ENCODE results near the gene FER. TPM values are rescaled to one million over a fixed set of nuclear protein-coding genes. Genes with fewer than 3 reads are reported as not detected.
A peak's percentile ranks its signal among the peaks of the same experiment; 100 is the strongest.

Gene FER
- polyA plus RNA-seq, 3 donors = 2.4 to 14.7 (median 6.2) TPM

DNA sequence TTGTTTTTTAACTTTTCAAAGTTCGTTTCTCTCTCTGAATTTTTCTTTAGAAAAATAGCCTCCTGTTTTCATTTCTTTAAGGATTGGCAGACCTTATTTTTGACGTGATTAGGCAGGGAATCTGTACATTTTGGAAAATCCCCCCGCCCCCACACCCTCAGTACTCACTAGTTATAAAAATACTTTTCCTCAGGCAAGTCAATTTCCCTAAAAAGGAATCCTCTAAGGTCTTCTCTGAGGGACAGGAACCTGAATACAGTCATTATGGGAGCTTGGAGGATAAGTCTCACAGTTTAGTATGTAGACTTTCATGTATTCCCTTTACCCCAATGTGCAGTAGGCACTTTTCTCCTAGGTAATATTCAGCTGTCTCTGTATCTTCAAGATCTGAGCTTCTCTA, 3.9 kb upstream of the FER start:
- TF ChIP-seq, protein P1, sequence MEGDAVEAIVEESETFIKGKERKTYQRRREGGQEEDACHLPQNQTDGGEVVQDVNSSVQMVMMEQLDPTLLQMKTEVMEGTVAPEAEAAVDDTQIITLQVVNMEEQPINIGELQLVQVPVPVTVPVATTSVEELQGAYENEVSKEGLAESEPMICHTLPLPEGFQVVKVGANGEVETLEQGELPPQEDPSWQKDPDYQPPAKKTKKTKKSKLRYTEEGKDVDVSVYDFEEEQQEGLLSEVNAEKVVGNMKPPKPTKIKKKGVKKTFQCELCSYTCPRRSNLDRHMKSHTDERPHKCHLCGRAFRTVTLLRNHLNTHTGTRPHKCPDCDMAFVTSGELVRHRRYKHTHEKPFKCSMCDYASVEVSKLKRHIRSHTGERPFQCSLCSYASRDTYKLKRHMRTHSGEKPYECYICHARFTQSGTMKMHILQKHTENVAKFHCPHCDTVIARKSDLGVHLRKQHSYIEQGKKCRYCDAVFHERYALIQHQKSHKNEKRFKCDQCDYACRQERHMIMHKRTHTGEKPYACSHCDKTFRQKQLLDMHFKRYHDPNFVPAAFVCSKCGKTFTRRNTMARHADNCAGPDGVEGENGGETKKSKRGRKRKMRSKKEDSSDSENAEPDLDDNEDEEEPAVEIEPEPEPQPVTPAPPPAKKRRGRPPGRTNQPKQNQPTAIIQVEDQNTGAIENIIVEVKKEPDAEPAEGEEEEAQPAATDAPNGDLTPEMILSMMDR (IDR thresholded peaks at IDR 0.05) = no peak
- Histone ChIP-seq H3K4me3 (replicated peaks in 1 of 3; ENCODE audit: low read depth in 2 of 3, low read length in 3 of 3) (no peak overlapping the region), H3K4me2 (replicated peaks; ENCODE audit: extremely low read depth, low read length, poor library complexity, severe bottlenecking) (no peak overlapping the region), H4K20me1 (ENCODE audit: insufficient read depth, low read length) (no peaks in the 10 kb centered on the region), H3K36me3 (replicated peaks in 1 of 2; ENCODE audit: control insufficient read depth in 1 of 2, insufficient read depth in 2 of 2, low read length in 2 of 2) (no peaks in the 10 kb centered on the region), H3K27me3 (ENCODE audit: control insufficient read depth in 2 of 2, insufficient read depth in 2 of 2, low read length in 2 of 2) (no peaks in the 10 kb centered on the region), H3K9me3 (replicated peaks in 1 of 2; ENCODE audit: control insufficient read depth in 1 of 2, insufficient read depth in 1 of 2, low read length in 2 of 2) (no peaks in the 10 kb centered on the region), H3K4me1 (ENCODE audit: control insufficient read depth in 1 of 2, insufficient read depth in 2 of 2, low read length in 2 of 2) (peaks cover 8 to 11% of the 10 kb centered on the region in 2 donors), H3K9ac (ENCODE audit: insufficient read depth, low read length, poor library complexity, severe bottlenecking) (no peak overlapping the region), H3K79me2 (ENCODE audit: insufficient read depth, low read length) (no peaks in the 10 kb centered on the region), H2AFZ (ENCODE audit: insufficient read depth, low read depth, low read length, poor library complexity, severe bottlenecking) (no peak overlapping the region), H3K27ac (ENCODE audit: low read depth in 1 of 2, low read length in 2 of 2) (no peak overlapping the region)
- intact Hi-C loops (cut with micrococcal nuclease) = loop anchor here in 1 of 2 donors (10.0 kb wide), 1 partner anchor 671 kb away; no protein-coding TSS in a partner anchor
- DNase-seq = no peak
- WGBS (ENCODE audit: insufficient coverage) = 100% methylated on average over 1 of the region's 3 CpGs
- H3K4me3 Mint-ChIP-seq = no peak overlapping the region
- no peaks in the 10 kb centered on the region for H3K9me3 Mint-ChIP-seq
- no peaks in the 10 kb centered on the region for H3K36me3 Mint-ChIP-seq
- no peak overlapping the region for H3K27ac Mint-ChIP-seq
- H3K4me1 Mint-ChIP-seq = peaks cover 13% of the 10 kb centered on the region
- peaks cover 1 to 2% (median 2%) of the 10 kb centered on the region in 3 donors for H3K27me3 Mint-ChIP-seq (ENCODE audit: low read depth in 3 of 3)

DNA sequence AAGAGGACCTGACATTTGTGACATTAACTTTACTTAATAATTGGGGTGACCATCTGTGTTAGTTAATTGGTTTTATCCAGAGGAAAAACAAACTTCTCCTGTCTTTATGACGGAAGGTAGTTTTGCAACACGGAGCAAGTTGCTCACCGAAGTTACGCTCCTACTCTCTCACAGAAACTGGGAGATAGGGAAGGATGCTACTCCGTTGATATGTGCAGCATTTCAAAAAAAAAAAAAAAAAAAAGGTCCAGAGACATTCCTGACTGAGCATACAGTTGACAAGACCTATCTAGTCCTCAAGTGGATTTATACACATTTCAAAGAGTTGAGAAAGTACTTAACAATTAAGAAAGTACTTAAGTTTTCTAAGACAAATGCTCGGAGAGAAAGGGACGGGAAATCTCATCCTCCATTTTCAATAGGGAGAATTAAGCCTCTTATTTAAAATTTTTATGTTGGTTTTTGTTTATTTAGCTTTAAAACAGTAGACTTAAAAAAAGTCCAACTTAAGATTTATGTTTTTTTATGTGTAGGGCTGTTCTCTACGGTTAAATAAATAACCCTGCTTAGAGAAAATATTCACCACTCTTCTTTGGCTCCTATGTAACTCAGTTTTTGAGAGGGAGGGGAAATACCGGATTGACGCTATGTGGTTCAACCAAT, 455 bp upstream of the FER start:
- Mint-ChIP-seq H3K4me1 (peaks cover 30% of the 10 kb centered on the region), H3K36me3 (no peaks in the 10 kb centered on the region), H3K27me3 (ENCODE audit: low read depth in 3 of 3) (peaks cover 3 to 6% (median 4%) of the 10 kb centered on the region in 3 donors), H3K27ac (peak overlapping the region in 4 of 7 donors; percentile 92 to 95 (median 93)), H3K4me3 (peak overlapping the region; percentile 98), H3K9me3 (no peaks in the 10 kb centered on the region)
- Histone ChIP-seq H3K36me3 (replicated peaks in 1 of 2; ENCODE audit: control insufficient read depth in 1 of 2, insufficient read depth in 2 of 2, low read length in 2 of 2) (no peaks in the 10 kb centered on the region), H3K27me3 (ENCODE audit: control insufficient read depth in 2 of 2, insufficient read depth in 2 of 2, low read length in 2 of 2) (no peaks in the 10 kb centered on the region), H3K4me1 (ENCODE audit: control insufficient read depth in 1 of 2, insufficient read depth in 2 of 2, low read length in 2 of 2) (peaks cover 12 to 20% of the 10 kb centered on the region in 2 donors), H3K9ac (ENCODE audit: insufficient read depth, low read length, poor library complexity, severe bottlenecking) (no peak overlapping the region), H4K20me1 (ENCODE audit: insufficient read depth, low read length) (no peaks in the 10 kb centered on the region), H3K79me2 (ENCODE audit: insufficient read depth, low read length) (peaks cover 9% of the 10 kb centered on the region), H3K27ac (ENCODE audit: low read depth in 1 of 2, low read length in 2 of 2) (no peak overlapping the region), H3K4me3 (replicated peaks in 1 of 3; ENCODE audit: low read depth in 2 of 3, low read length in 3 of 3) (peak overlapping the region in 2 of 3 experiments; percentile 82 to 91), H3K4me2 (replicated peaks; ENCODE audit: extremely low read depth, low read length, poor library complexity, severe bottlenecking) (peak overlapping the region; percentile 78), H3K9me3 (replicated peaks in 1 of 2; ENCODE audit: control insufficient read depth in 1 of 2, insufficient read depth in 1 of 2, low read length in 2 of 2) (no peaks in the 10 kb centered on the region), H2AFZ (ENCODE audit: insufficient read depth, low read depth, low read length, poor library complexity, severe bottlenecking) (peak overlapping the region; percentile 90)
- no CpG with 5 or more reads among the region's 10 CpGs for WGBS (ENCODE audit: insufficient coverage)
- intact Hi-C loops (cut with micrococcal nuclease) = loop anchor here in 1 of 2 donors (10.0 kb wide), 1 partner anchor 668 kb away; no protein-coding TSS in a partner anchor
- TF ChIP-seq, protein P1 (IDR thresholded peaks at IDR 0.05) = no peak
- DNase-seq = no peak

All from CD14-positive monocyte (primary cell).